Activated naive CD8-positive, alpha-beta T cell (primary cell): ENCODE data around the gene TAP1.
A peak's percentile ranks its signal among the peaks of the same experiment; 100 is the strongest.

Source experiments
- H3K27ac Mint-ChIP-seq: one replicate; pipeline ENCODE4 v1.8.0; 2021; ENCODE audit warnings: mixed read lengths
- H3K27me3 Mint-ChIP-seq: one replicate; pipeline ENCODE4 v1.8.0; 2021; ENCODE audit warnings: mixed read lengths
- H3K36me3 Mint-ChIP-seq: one replicate; pipeline ENCODE4 v1.8.0; 2021; ENCODE audit warnings: mixed read lengths
- H3K4me1 Mint-ChIP-seq: one replicate; pipeline ENCODE4 v1.8.0; 2021; ENCODE audit warnings: low read depth, mixed read lengths
- H3K4me3 Mint-ChIP-seq: one replicate; pipeline ENCODE4 v1.8.0; 2021; ENCODE audit warnings: mild to moderate bottlenecking, mixed read lengths
- H3K9me3 Mint-ChIP-seq: one replicate; pipeline ENCODE4 v1.8.0; 2021; ENCODE audit warnings: low read depth, mixed read lengths

TAP1 gene

GRCh38 chr6:32851025-32851424 is 2.5 kb downstream of the TAP1 start:
- peaks cover 70% of the 10 kb centered on the region for H3K4me1 Mint-ChIP-seq
- H3K27me3 Mint-ChIP-seq, result no peaks in the 10 kb centered on the region
- H3K27ac Mint-ChIP-seq, result peak overlapping the region; percentile 98
- H3K36me3 Mint-ChIP-seq, result peaks cover 60% of the 10 kb centered on the region
- no peaks in the 10 kb centered on the region for H3K9me3 Mint-ChIP-seq
- peak overlapping the region; percentile 96 for H3K4me3 Mint-ChIP-seq

- no peaks in the 10 kb centered on the region for H3K9me3 Mint-ChIP-seq
- no peaks in the 10 kb centered on the region for H3K27me3 Mint-ChIP-seq
- peaks cover 62% of the 10 kb centered on the region for H3K36me3 Mint-ChIP-seq
- peak overlapping the region; percentile 99 for H3K4me3 Mint-ChIP-seq
- H3K27ac Mint-ChIP-seq, result peak overlapping the region; percentile 100
- H3K4me1 Mint-ChIP-seq, result peaks cover 72% of the 10 kb centered on the region
These were observed 4.4 kb downstream of the TAP1 start for GRCh38 chr6:32849126-32849525.

- peaks cover 75% of the 10 kb centered on the region for H3K4me1 Mint-ChIP-seq
- no peaks in the 10 kb centered on the region for H3K27me3 Mint-ChIP-seq
- H3K4me3 Mint-ChIP-seq, result peak overlapping the region; percentile 99
- no peaks in the 10 kb centered on the region for H3K9me3 Mint-ChIP-seq
- H3K27ac Mint-ChIP-seq, result peak overlapping the region; percentile 100
- peaks cover 70% of the 10 kb centered on the region for H3K36me3 Mint-ChIP-seq
These were observed 5.7 kb downstream of the TAP1 start for GRCh38 chr6:32847795-32848194.

- Mint-ChIP-seq H3K27ac (peak overlapping the region; percentile 100), H3K9me3 (no peaks in the 10 kb centered on the region), H3K27me3 (no peaks in the 10 kb centered on the region), H3K36me3 (peaks cover 68% of the 10 kb centered on the region), H3K4me3 (peak overlapping the region; percentile 99), H3K4me1 (peaks cover 80% of the 10 kb centered on the region)
These were observed 6.5 kb downstream of the TAP1 start for GRCh38 chr6:32847004-32847403.

- Mint-ChIP-seq H3K36me3 (peaks cover 64% of the 10 kb centered on the region), H3K27me3 (no peaks in the 10 kb centered on the region), H3K4me3 (peak overlapping the region; percentile 99), H3K27ac (peak overlapping the region; percentile 100), H3K4me1 (peaks cover 81% of the 10 kb centered on the region), H3K9me3 (no peaks in the 10 kb centered on the region)
These were observed 8.1 kb downstream of the TAP1 start for GRCh38 chr6:32845384-32845884.

- no peaks in the 10 kb centered on the region for H3K27me3 Mint-ChIP-seq
- H3K36me3 Mint-ChIP-seq, result peaks cover 65% of the 10 kb centered on the region
- peaks cover 81% of the 10 kb centered on the region for H3K4me1 Mint-ChIP-seq
- H3K27ac Mint-ChIP-seq, result peak overlapping the region; percentile 100
- H3K4me3 Mint-ChIP-seq, result peak overlapping the region; percentile 99
- H3K9me3 Mint-ChIP-seq, result no peaks in the 10 kb centered on the region
These were observed 8.6 kb downstream of the TAP1 start for GRCh38 chr6:32844839-32845383.

- Mint-ChIP-seq H3K4me3 (peak within 1 kb of the TSS; percentile 99), H3K36me3 (peaks cover 63% of the 10 kb centered on the region), H3K4me1 (peaks cover 82% of the 10 kb centered on the region), H3K27me3 (no peaks in the 10 kb centered on the region), H3K9me3 (no peaks in the 10 kb centered on the region), H3K27ac (peak within 1 kb of the TSS; percentile 100)
These were observed 9.3 kb downstream of the TAP1 start, which contains the start of gene PSMB8 for GRCh38 chr6:32843979-32844838. Gene PSMB8 (minus strand): TSS chr6:32844047. CDS start chr6:32843996, 51 bp downstream.

- Mint-ChIP-seq H3K4me3 (peak overlapping the region; percentile 99), H3K36me3 (peaks cover 55% of the 10 kb centered on the region), H3K9me3 (no peaks in the 10 kb centered on the region), H3K4me1 (peaks cover 78% of the 10 kb centered on the region), H3K27me3 (no peaks in the 10 kb centered on the region), H3K27ac (peak overlapping the region; percentile 100)
These were observed 10.0 kb downstream of the TAP1 start for GRCh38 chr6:32843331-32843978.

GRCh38 chr6:32842690-32843089 is 10.8 kb downstream of the TAP1 start:
- H3K36me3 Mint-ChIP-seq, result peaks cover 48% of the 10 kb centered on the region
- H3K4me1 Mint-ChIP-seq, result peaks cover 70% of the 10 kb centered on the region
- no peaks in the 10 kb centered on the region for H3K27me3 Mint-ChIP-seq
- peak overlapping the region; percentile 99 for H3K4me3 Mint-ChIP-seq
- no peaks in the 10 kb centered on the region for H3K9me3 Mint-ChIP-seq
- peak overlapping the region; percentile 100 for H3K27ac Mint-ChIP-seq

- peak overlapping the region; percentile 99 for H3K4me3 Mint-ChIP-seq
- H3K27me3 Mint-ChIP-seq, result no peaks in the 10 kb centered on the region
- H3K27ac Mint-ChIP-seq, result peak overlapping the region; percentile 100
- H3K4me1 Mint-ChIP-seq, result peaks cover 68% of the 10 kb centered on the region
- H3K36me3 Mint-ChIP-seq, result peaks cover 45% of the 10 kb centered on the region
- H3K9me3 Mint-ChIP-seq, result no peaks in the 10 kb centered on the region
These were observed 11.4 kb downstream of the TAP1 start for GRCh38 chr6:32842021-32842650.

GRCh38 chr6:32840604-32841246 is 12.8 kb downstream of the TAP1 start:
- Mint-ChIP-seq H3K36me3 (peaks cover 47% of the 10 kb centered on the region), H3K4me3 (peak overlapping the region; percentile 99), H3K9me3 (no peaks in the 10 kb centered on the region), H3K27ac (peak overlapping the region; percentile 100), H3K27me3 (no peaks in the 10 kb centered on the region), H3K4me1 (peaks cover 69% of the 10 kb centered on the region)

GRCh38 chr6:32839356-32839755 is 14.1 kb downstream of the TAP1 start:
- H3K9me3 Mint-ChIP-seq, result no peaks in the 10 kb centered on the region
- H3K4me3 Mint-ChIP-seq, result peak overlapping the region; percentile 99

GRCh38 chr6:32838114-32838958 is 15.2 kb downstream of the TAP1 start, which contains the start of gene TAP2:
Gene TAP2 (minus strand): TSS chr6:32838739. CDS start chr6:32838233, 506 bp downstream.
- Mint-ChIP-seq H3K27me3 (no peaks in the 10 kb centered on the region), H3K9me3 (no peaks in the 10 kb centered on the region), H3K27ac (peak within 1 kb of the TSS; percentile 100), H3K4me3 (peak within 1 kb of the TSS; percentile 99), H3K36me3 (peaks cover 50% of the 10 kb centered on the region), H3K4me1 (peaks cover 81% of the 10 kb centered on the region)

More at GRCh38 chr6:32839356-32839755, 14.1 kb downstream of the TAP1 start:
- Mint-ChIP-seq H3K36me3 (peaks cover 46% of the 10 kb centered on the region), H3K4me1 (peaks cover 71% of the 10 kb centered on the region), H3K27ac (peak overlapping the region; percentile 100), H3K27me3 (no peaks in the 10 kb centered on the region)
